SK-N-SH (cell line): ENCODE results near the gene VEGFB. TPM values are rescaled to one million over a fixed set of nuclear protein-coding genes. Genes with fewer than 3 reads are reported as not detected.

ENCODE experiments used
- CTCF ChIA-PET: fragments of 300-600, 350-600 bp; formaldehyde crosslinking; extraction: SDS; loops from one replicate; lab custom pipeline; 2021; lab: Yijun Ruan, JAX
- POLR2A ChIA-PET: fragments of 350-600 bp; sonication (Branson Sonifier 250); formaldehyde crosslinking; extraction: SDS; loops from one replicate; lab custom pipeline; 2020; ENCODE audit warnings: antibody characterized with exemption, inconsistent platforms; lab: Yijun Ruan, JAX
- DNase-seq: peaks from one replicate; pipeline ENCODE4 v3.0.0; 2012
- H2AFZ ChIP-seq: fragments of 200-600 bp; sonication (generic); 2 replicates; pipeline ENCODE4 v1.8.1; 2016; ENCODE audit warnings: antibody characterized with exemption, mild to moderate bottlenecking, low read depth
- H3F3A ChIP-seq: fragments of 200-600 bp; sonication (generic); replicated peaks from 2 replicates; pipeline ENCODE3; 2016; ENCODE audit warnings: antibody characterized with exemption, mild to moderate bottlenecking; ENCODE audit not compliant: insufficient read depth
- H3K27ac ChIP-seq, 2 experiments: fragments of 200-500 bp in 1 of 2; fragments of 200-600 bp in 1 of 2; sonication (Bioruptor generic) in 1 of 2; sonication (generic), shearing (Covaris generic) in 1 of 2; 2 replicates each; pipeline versions ENCODE4 v1.5.1 to v1.6.1; 2014 to 2016; ENCODE audit warnings: low read depth in 2 of 2, inconsistent platforms in 1 of 2, low read length in 1 of 2, mild to moderate bottlenecking in 1 of 2, mixed read lengths in 1 of 2
- H3K27me3 ChIP-seq: fragments of 200-600 bp; sonication (generic), shearing (Covaris generic); 2 replicates; pipeline ENCODE4 v1.6.1; 2016; ENCODE audit warnings: mixed run types; ENCODE audit not compliant: insufficient read depth
- H3K36me3 ChIP-seq, 2 experiments: fragments of 200-500 bp in 1 of 2; fragments of 200-600 bp in 1 of 2; sonication (Bioruptor generic) in 1 of 2; sonication (generic) in 1 of 2; replicated peaks in 1 of 2; 2 replicates each; pipeline versions ENCODE3 to v1.5.1; 2014 to 2016; ENCODE audit warnings: low read length in 1 of 2, mild to moderate bottlenecking in 1 of 2; ENCODE audit not compliant: insufficient read depth in 2 of 2, control insufficient read depth in 1 of 2
- H3K4me1 ChIP-seq, 2 experiments: fragments of 200-500 bp in 1 of 2; fragments of 200-600 bp in 1 of 2; sonication (Bioruptor generic) in 1 of 2; sonication (generic), shearing (Covaris generic) in 1 of 2; 2 replicates each; pipeline versions ENCODE4 v1.5.1 to v1.6.1; 2014 to 2016; ENCODE audit warnings: low read depth in 1 of 2, low read length in 1 of 2, mixed run types in 1 of 2; ENCODE audit not compliant: insufficient read depth in 2 of 2, control insufficient read depth in 1 of 2
- H3K4me2 ChIP-seq: fragments of 200-600 bp; sonication (generic), shearing (Covaris generic); 2 replicates; pipeline ENCODE4 v1.6.1; 2017; ENCODE audit warnings: mixed run types
- H3K4me3 ChIP-seq, 2 experiments: fragments of 200-500 bp in 1 of 2; fragments of 200-600 bp in 1 of 2; sonication (Bioruptor generic) in 1 of 2; sonication (generic), shearing (Covaris generic) in 1 of 2; 2 replicates each; pipeline versions ENCODE4 v1.5.1 to v1.8.1; 2014 to 2016; ENCODE audit warnings: low read depth in 2 of 2, inconsistent platforms in 1 of 2, low read length in 1 of 2, mild to moderate bottlenecking in 1 of 2, mixed read lengths in 1 of 2, moderate library complexity in 1 of 2
- H3K79me2 ChIP-seq: fragments of 200-600 bp; sonication (generic); 2 replicates; pipeline ENCODE4 v1.8.1; 2017; ENCODE audit warnings: mild to moderate bottlenecking; ENCODE audit not compliant: insufficient read depth
- H3K9ac ChIP-seq: fragments of 200-600 bp; sonication (generic); 2 replicates; pipeline ENCODE4 v1.6.1; 2017; ENCODE audit warnings: mixed run types
- H3K9me2 ChIP-seq: fragments of 200-600 bp; sonication (generic); 2 replicates; pipeline ENCODE4 v1.6.1; 2017; ENCODE audit warnings: mixed run types
- H3K9me3 ChIP-seq: fragments of 200-600 bp; sonication (generic); 2 replicates; pipeline ENCODE4 v1.6.1; 2017; ENCODE audit warnings: mixed run types, mild to moderate bottlenecking, moderate library complexity
- H4K20me1 ChIP-seq: fragments of 200-600 bp; sonication (generic); 2 replicates; pipeline ENCODE4 v1.6.1; 2017; ENCODE audit warnings: mild to moderate bottlenecking, mixed run types; ENCODE audit not compliant: insufficient read depth
- CHD2 ChIP-seq: fragments of 150-350 bp; IDR thresholded peaks from 2 replicates; pipeline ENCODE4 v1.6.1; 2018; ENCODE audit warnings: low read length; ENCODE audit not compliant: partially characterized antibody
- ELF1 ChIP-seq: IDR thresholded peaks from 2 replicates; pipeline ENCODE4 v1.4.0; 2012
- EP300 ChIP-seq, 2 experiments: IDR thresholded peaks; 2 replicates each; pipeline versions ENCODE4 v1.4.0 to v1.6.1; 2012; ENCODE audit warnings: borderline replicate concordance in 1 of 2, low read depth in 1 of 2, low read length in 1 of 2
- GATA2 ChIP-seq: sonication (generic); formaldehyde crosslinking; IDR thresholded peaks from 2 replicates; pipeline ENCODE4 v1.5.0; 2020; ENCODE audit warnings: mild to moderate bottlenecking, missing genetic modification reagents
- MXI1 ChIP-seq: IDR thresholded peaks from 2 replicates; pipeline ENCODE4 v1.6.1; 2012; ENCODE audit warnings: mild to moderate bottlenecking, low read depth, low read length, improper control_type of control experiment
- NFIC ChIP-seq: IDR thresholded peaks from 2 replicates; pipeline ENCODE4 v1.4.0; 2012; ENCODE audit warnings: borderline replicate concordance
- NRF1 ChIP-seq: IDR thresholded peaks from 2 replicates; pipeline ENCODE4 v1.6.1; 2012; ENCODE audit warnings: low read depth, mild to moderate bottlenecking, low read length
- RAD21 ChIP-seq: IDR thresholded peaks from 2 replicates; pipeline ENCODE4 v1.6.1; 2012; ENCODE audit warnings: mild to moderate bottlenecking, low read length
- RCOR1 ChIP-seq: fragments of 150-350 bp; IDR thresholded peaks from 2 replicates; pipeline ENCODE4 v1.6.1; 2017; ENCODE audit warnings: antibody characterized with exemption, low read length
- RFX5 ChIP-seq: IDR thresholded peaks from 2 replicates; pipeline ENCODE4 v1.6.1; 2012; ENCODE audit warnings: mild to moderate bottlenecking, improper control_type of control experiment, low read length
- SIN3A ChIP-seq: IDR thresholded peaks from 2 replicates; pipeline ENCODE4 v1.6.1; 2012; ENCODE audit warnings: low read depth, mild to moderate bottlenecking, low read length, moderate library complexity, borderline replicate concordance
- TCF12 ChIP-seq: IDR thresholded peaks from 2 replicates; pipeline ENCODE4 v1.4.0; 2012
- WGBS: methylation state at CpG from one replicate; pipeline ENCODE4 v1.1.6; 2017; ENCODE audit warnings: low lambda C conversion rate; 5-methylcytosine and 5-hydroxymethylcytosine counted together
- polyA plus RNA-seq, 3 experiments: library from polyadenylated mRNA; depleted of rRNA; stranded (reverse); fragments of >200 nt; gene quantifications; 2 replicates each; pipeline ENCODE4 v1.2.3, GENCODE V29; 2012
- TF ChIP-seq, protein P1 (sequence below): IDR thresholded peaks from 2 replicates; pipeline ENCODE4 v1.4.0; 2012; ENCODE audit warnings: low read depth, borderline replicate concordance
- TF ChIP-seq, protein P2 (sequence below): IDR thresholded peaks from 2 replicates; pipeline ENCODE4; 2012

The VEGFB gene
- polyA plus RNA-seq, 1 of the 3 experiments (the other 2 are of a cell fraction) = 29.9 TPM

DNA sequence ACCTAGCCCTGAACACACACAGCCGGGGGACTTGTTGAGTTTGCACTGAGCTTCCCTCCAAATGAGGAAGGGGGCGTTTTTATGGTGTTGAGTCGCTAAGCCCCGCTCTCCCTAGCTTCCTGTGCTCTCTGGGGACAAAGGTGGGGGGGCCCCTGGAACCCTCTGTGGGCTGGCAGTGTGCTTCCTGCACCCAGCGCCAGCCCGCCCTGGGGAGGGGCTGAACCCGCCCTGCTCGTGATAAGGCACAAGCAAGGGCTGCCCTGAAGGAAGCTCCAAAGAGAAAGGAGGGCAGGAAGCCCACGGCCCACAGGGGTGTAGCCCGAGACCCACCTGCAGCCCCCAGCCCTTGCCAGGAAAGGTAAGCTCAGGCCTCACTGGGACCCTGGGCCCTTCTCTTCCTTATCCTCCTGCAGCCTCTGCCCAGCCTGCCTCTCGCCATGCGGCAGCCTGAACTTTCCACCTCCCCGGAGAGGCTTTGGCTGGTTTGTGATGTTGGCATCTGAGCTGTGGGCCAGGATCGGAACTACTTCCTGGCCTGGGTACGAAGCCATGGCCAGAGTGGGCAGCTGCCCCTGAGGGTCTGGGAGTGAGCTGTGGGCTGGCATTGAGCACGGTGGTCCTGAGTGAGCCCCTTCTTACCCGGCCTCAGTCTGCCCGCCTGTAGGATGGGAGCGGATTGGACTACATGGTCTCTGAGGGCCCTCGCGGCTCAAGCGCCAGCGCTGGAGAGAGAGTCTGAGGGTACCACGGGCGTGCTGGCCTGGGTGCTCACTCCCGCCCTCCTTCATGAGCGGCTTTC, 27.7 kb upstream of the VEGFB start, which contains the start of gene FERMT3:
Gene FERMT3, plus strand, starts transcription at position 265 of the 799 bp plus-strand sequence. CDS start 644 bp downstream, outside the sequence.
- peak within 1 kb of the TSS; percentile 59; the same call in 1 of the 2 replicates for H2AFZ ChIP-seq
- H3K79me2 ChIP-seq = no peaks in the 10 kb centered on the region; the same call in 1 of the 2 replicates
- WGBS = 91% methylated on average over 7 of the region's 27 CpGs
- H3K4me1 ChIP-seq = peaks cover 4 to 27% of the 10 kb centered on the region in 2 experiments; a peak in 3 of 4 replicates
- H3K4me2 ChIP-seq = peak within 1 kb of the TSS; percentile 37; the same call in 1 of the 2 replicates
- H3K27ac ChIP-seq = peak within 1 kb of the TSS in 1 of 2 experiments; percentile 48; a peak in 2 of 4 replicates
- H3K9me2 ChIP-seq = no peaks in the 10 kb centered on the region
- peak; percentile 27 for DNase-seq
- peaks cover 19 to 34% of the 10 kb centered on the region in 2 experiments for H3K36me3 ChIP-seq
- TF ChIP-seq CHD2 = no peak
- TF ChIP-seq, protein P1, sequence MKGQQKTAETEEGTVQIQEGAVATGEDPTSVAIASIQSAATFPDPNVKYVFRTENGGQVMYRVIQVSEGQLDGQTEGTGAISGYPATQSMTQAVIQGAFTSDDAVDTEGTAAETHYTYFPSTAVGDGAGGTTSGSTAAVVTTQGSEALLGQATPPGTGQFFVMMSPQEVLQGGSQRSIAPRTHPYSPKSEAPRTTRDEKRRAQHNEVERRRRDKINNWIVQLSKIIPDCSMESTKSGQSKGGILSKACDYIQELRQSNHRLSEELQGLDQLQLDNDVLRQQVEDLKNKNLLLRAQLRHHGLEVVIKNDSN = no peak
- TF ChIP-seq RFX5 = no peak
- TF ChIP-seq RAD21 = no peak
- TF ChIP-seq, protein P2, sequence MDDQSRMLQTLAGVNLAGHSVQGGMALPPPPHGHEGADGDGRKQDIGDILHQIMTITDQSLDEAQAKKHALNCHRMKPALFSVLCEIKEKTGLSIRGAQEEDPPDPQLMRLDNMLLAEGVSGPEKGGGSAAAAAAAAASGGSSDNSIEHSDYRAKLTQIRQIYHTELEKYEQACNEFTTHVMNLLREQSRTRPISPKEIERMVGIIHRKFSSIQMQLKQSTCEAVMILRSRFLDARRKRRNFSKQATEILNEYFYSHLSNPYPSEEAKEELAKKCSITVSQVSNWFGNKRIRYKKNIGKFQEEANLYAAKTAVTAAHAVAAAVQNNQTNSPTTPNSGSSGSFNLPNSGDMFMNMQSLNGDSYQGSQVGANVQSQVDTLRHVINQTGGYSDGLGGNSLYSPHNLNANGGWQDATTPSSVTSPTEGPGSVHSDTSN = no peak
- peaks cover 9% of the 10 kb centered on the region for H4K20me1 ChIP-seq
- H3K27me3 ChIP-seq = no peaks in the 10 kb centered on the region
- H3F3A ChIP-seq = peaks cover 23% of the 10 kb centered on the region
- no peaks in the 10 kb centered on the region for H3K9me3 ChIP-seq
- H3K4me3 ChIP-seq = no peak within 1 kb of the TSS
- ChIA-PET CTCF (interaction anchor here (1.0 to 5.3 kb wide), 7 partner anchors 10 to 96 kb away, joined by 3 to 52 read pairs (median 7); partner anchors contain the start of genes CATSPERZ and STIP1), POLR2A (interaction anchor here (0.8 to 1.9 kb wide), 7 partner anchors 10 to 189 kb away, joined by 3 to 5 read pairs (median 3); partner anchors contain the start of genes NUDT22, STIP1 and TRPT1)
- H3K9ac ChIP-seq = no peak within 1 kb of the TSS; the same call in 1 of the 2 replicates

DNA sequence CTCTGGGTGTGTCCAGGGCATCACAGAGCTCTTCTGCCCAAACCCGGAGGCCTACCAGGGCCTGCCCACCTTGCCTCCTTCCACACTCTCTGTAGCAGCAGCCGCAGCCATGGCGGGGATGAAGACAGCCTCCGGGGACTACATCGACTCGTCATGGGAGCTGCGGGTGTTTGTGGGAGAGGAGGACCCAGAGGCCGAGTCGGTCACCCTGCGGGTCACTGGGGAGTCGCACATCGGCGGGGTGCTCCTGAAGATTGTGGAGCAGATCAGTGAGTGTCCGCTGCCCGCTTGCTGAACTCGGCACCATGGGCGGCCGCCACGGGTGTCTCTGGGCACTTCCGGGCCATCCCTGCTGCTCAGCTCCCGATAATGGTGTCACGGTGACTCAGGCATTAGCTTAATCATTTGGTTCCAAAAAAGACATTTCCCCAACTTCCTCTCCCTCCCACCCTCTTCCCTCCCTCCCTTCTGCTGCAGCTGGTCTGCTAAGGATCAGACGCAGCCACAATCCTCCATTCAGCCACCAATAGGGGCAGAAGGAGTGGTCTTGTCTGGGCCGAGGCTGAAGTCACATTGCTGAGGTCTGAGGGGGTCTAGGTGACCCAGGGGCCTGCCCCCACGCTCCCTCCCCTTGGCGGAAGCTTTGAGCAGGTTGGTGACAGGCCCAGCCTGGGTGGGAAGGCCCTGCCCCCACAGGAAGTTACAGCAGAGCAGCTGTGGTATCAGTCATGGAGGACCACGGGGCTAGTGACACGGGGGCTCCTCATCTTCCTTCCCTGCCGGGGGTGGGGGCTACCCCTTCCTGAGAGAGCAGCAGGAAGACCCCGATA, 26.9 kb upstream of the VEGFB start:
- H3K4me1 ChIP-seq = peaks cover 4 to 27% of the 10 kb centered on the region in 2 experiments; a peak in 3 of 4 replicates
- H3K27ac ChIP-seq = peak overlapping the region in 1 of 2 experiments; percentile 48; a peak in 3 of 4 replicates
- peaks cover 14 to 28% of the 10 kb centered on the region in 2 experiments for H3K36me3 ChIP-seq
- ChIA-PET POLR2A (interaction anchor here (1.0 to 1.9 kb wide), 7 partner anchors 10 to 190 kb away, joined by 3 to 6 read pairs (median 3); partner anchors contain the start of genes NUDT22 and TRPT1), CTCF (interaction anchor here (2.3 to 5.3 kb wide), 3 partner anchors 10 to 95 kb away, joined by 7 to 52 read pairs (median 50); partner anchors contain the start of genes CATSPERZ and STIP1)
- no peaks in the 10 kb centered on the region for H3K27me3 ChIP-seq
- H3K4me3 ChIP-seq = no peak overlapping the region
- WGBS = 58% methylated on average over 12 of the region's 30 CpGs
- no peaks in the 10 kb centered on the region for H3K9me2 ChIP-seq
- peak; percentile 41 for DNase-seq
- H3K9me3 ChIP-seq = no peaks in the 10 kb centered on the region
- H4K20me1 ChIP-seq = peaks cover 9% of the 10 kb centered on the region
- H3F3A ChIP-seq = peaks cover 22% of the 10 kb centered on the region
- H3K4me2 ChIP-seq = peak overlapping the region; percentile 37; the same call in 1 of the 2 replicates
- peak overlapping the region; percentile 59; the same call in 1 of the 2 replicates for H2AFZ ChIP-seq
- H3K79me2 ChIP-seq = no peaks in the 10 kb centered on the region; the same call in 1 of the 2 replicates
- no peak overlapping the region; the same call in 1 of the 2 replicates for H3K9ac ChIP-seq
- TF ChIP-seq, protein P2 = no peak
- no peak for TF ChIP-seq RCOR1
- TF ChIP-seq TCF12 = no peak
- no peak for TF ChIP-seq NRF1
- no peak for TF ChIP-seq SIN3A
- no peak for TF ChIP-seq GATA2
- TF ChIP-seq NFIC = no peak
- TF ChIP-seq ELF1 = no peak
- no peak for TF ChIP-seq EP300 (IDR thresholded peaks at IDR 0.05; ENCODE audit: borderline replicate concordance in 1 of 2, low read depth in 1 of 2, low read length in 1 of 2)
- TF ChIP-seq, protein P1 = no peak
- TF ChIP-seq MXI1 = no peak
